H1 (cell line): Measurements from ENCODE around the gene ZDHHC17. TPM values are rescaled to one million over a fixed set of nuclear protein-coding genes. Genes with fewer than 3 reads are reported as not detected.

Experiments
- CTCF ChIA-PET: fragments of 300-600 bp; sonication (Branson Sonifier 250); formaldehyde crosslinking; loops from one replicate; lab custom pipeline; 2021; ENCODE audit not compliant: partially characterized antibody; lab: Charles Lee
- POLR2A ChIA-PET: fragments of 300-600 bp; sonication (Branson Sonifier 250); formaldehyde crosslinking; loops from one replicate; lab custom pipeline; 2021; ENCODE audit warnings: inconsistent platforms; ENCODE audit not compliant: partially characterized antibody; lab: Charles Lee
- DNase-seq, 2 experiments: peaks; one replicate each; pipeline versions ENCODE4 v3.0.0 to v3.0.0-alpha.2; 2010 to 2022; ENCODE audit warnings: low spot score in 2 of 2, low read depth in 1 of 2, mixed read lengths in 1 of 2
- FAIRE-seq: peaks from 2 replicates; lab custom pipeline; 2011; peaks lifted over from hg19 to GRCh38; lab: Jason Lieb, UNC
- H2AFZ ChIP-seq: 2 replicates; pipeline ENCODE4 v1.8.1; 2012; ENCODE audit warnings: low read length, inconsistent platforms
- H2AK5ac ChIP-seq: 2 replicates; pipeline ENCODE4 v1.6.1; 2013; ENCODE audit warnings: low read depth, low read length
- H2BK120ac ChIP-seq: replicated peaks from 2 replicates; pipeline ENCODE3; 2013; ENCODE audit warnings: low read depth, low read length, inconsistent platforms
- H2BK12ac ChIP-seq: 2 replicates; pipeline ENCODE4 v1.6.1; 2013; ENCODE audit warnings: low read depth, low read length
- H2BK15ac ChIP-seq: 2 replicates; pipeline ENCODE4 v1.6.1; 2013; ENCODE audit warnings: low read length
- H2BK20ac ChIP-seq: 2 replicates; pipeline ENCODE4 v1.6.1; 2013; ENCODE audit warnings: low read length
- H2BK5ac ChIP-seq: 2 replicates; pipeline ENCODE4 v1.6.1; 2013; ENCODE audit warnings: low read depth, low read length
- H3K14ac ChIP-seq: 2 replicates; pipeline ENCODE4 v1.6.1; 2013; ENCODE audit warnings: inconsistent platforms; ENCODE audit not compliant: insufficient read length
- H3K18ac ChIP-seq: 2 replicates; pipeline ENCODE4 v1.6.1; 2013; ENCODE audit warnings: low read length; ENCODE audit errors: extremely low read depth
- H3K23ac ChIP-seq: 2 replicates; pipeline ENCODE4 v1.6.1; 2013; ENCODE audit warnings: inconsistent platforms; ENCODE audit not compliant: insufficient read length
- H3K23me2 ChIP-seq: 2 replicates; pipeline ENCODE4 v1.6.1; 2013; ENCODE audit warnings: low read depth, low read length
- H3K27ac ChIP-seq: 2 replicates; pipeline ENCODE4 v1.6.1; 2011; ENCODE audit warnings: low read depth, low read length, inconsistent platforms
- H3K27me3 ChIP-seq, 4 experiments: replicated peaks in 1 of 4; 1 replicate in 1 of 4; 2 replicates in 3 of 4; pipeline versions ENCODE4 v1.6.1 to v1.8.1; 2011 to 2013; ENCODE audit warnings: low read length in 3 of 4, mild to moderate bottlenecking in 3 of 4, inconsistent platforms in 2 of 4, mixed read lengths in 2 of 4, moderate library complexity in 1 of 4; ENCODE audit not compliant: control insufficient read depth in 3 of 4, insufficient read depth in 3 of 4; ENCODE audit errors: extremely low read depth in 1 of 4
- H3K36me3 ChIP-seq, 4 experiments: 2 replicates each; pipeline versions ENCODE4 v1.6.1 to v1.8.1; 2011 to 2013; ENCODE audit warnings: mild to moderate bottlenecking in 4 of 4, low read length in 3 of 4, moderate library complexity in 2 of 4, control low read depth in 1 of 4, inconsistent platforms in 1 of 4; ENCODE audit not compliant: insufficient read depth in 4 of 4, control insufficient read depth in 2 of 4
- H3K4ac ChIP-seq: replicated peaks from 2 replicates; pipeline ENCODE3; 2013; ENCODE audit warnings: low read length, low read depth, mixed read lengths, inconsistent platforms; ENCODE audit not compliant: insufficient read length
- H3K4me1 ChIP-seq, 4 experiments: replicated peaks in 1 of 4; 1 replicate in 1 of 4; 2 replicates in 3 of 4; pipeline versions ENCODE4 v1.6.1 to v1.8.1; 2011 to 2013; ENCODE audit warnings: low read length in 3 of 4, inconsistent platforms in 2 of 4, mixed read lengths in 1 of 4; ENCODE audit not compliant: insufficient read depth in 4 of 4, control insufficient read depth in 3 of 4
- H3K4me2 ChIP-seq, 2 experiments: 2 replicates each; pipeline versions ENCODE4 v1.6.1 to v1.8.1; 2011 to 2013; ENCODE audit warnings: low read depth in 2 of 2, low read length in 2 of 2, control low read depth in 1 of 2, inconsistent platforms in 1 of 2, mild to moderate bottlenecking in 1 of 2; ENCODE audit not compliant: insufficient read depth in 1 of 2
- H3K4me3 ChIP-seq, 4 experiments: fragments of 200-600, 300-600 bp in 1 of 4; sonication (generic), shearing (Covaris generic), sonication (Bioruptor Twin) in 1 of 4; 2 replicates each; pipeline versions ENCODE4 v1.5.1 to v1.8.1; 2011 to 2016; ENCODE audit warnings: low read length in 4 of 4, low read depth in 3 of 4, control low read depth in 2 of 4, inconsistent platforms in 2 of 4, mild to moderate bottlenecking in 2 of 4, mixed read lengths in 1 of 4, moderate library complexity in 1 of 4; ENCODE audit not compliant: insufficient read depth in 2 of 4; ENCODE audit errors: extremely low read depth in 1 of 4
- H3K56ac ChIP-seq: replicated peaks from 2 replicates; pipeline ENCODE3; 2013; ENCODE audit warnings: low read depth, mild to moderate bottlenecking, mixed read lengths, low read length, inconsistent platforms; ENCODE audit not compliant: insufficient read length
- H3K79me1 ChIP-seq: 2 replicates; pipeline ENCODE4 v1.6.1; 2013; ENCODE audit warnings: low read depth, low read length, control low read depth
- H3K79me2 ChIP-seq, 2 experiments: 2 replicates each; pipeline versions ENCODE4 v1.6.1 to v1.8.1; 2012 to 2013; ENCODE audit warnings: low read length in 2 of 2, mild to moderate bottlenecking in 2 of 2, inconsistent platforms in 1 of 2; ENCODE audit not compliant: insufficient read depth in 2 of 2, control insufficient read depth in 1 of 2
- H3K9ac ChIP-seq, 4 experiments: replicated peaks in 1 of 4; 1 replicate in 1 of 4; 2 replicates in 3 of 4; pipeline versions ENCODE4 v1.6.1 to v1.8.1; 2011 to 2013; ENCODE audit warnings: low read depth in 3 of 4, low read length in 3 of 4, control low read depth in 2 of 4, mild to moderate bottlenecking in 2 of 4, moderate library complexity in 2 of 4, inconsistent platforms in 1 of 4; ENCODE audit errors: extremely low read depth in 1 of 4
- H3K9me3 ChIP-seq, 2 experiments: 2 replicates each; pipeline versions ENCODE4 v1.6.1 to v1.8.1; 2012 to 2013; ENCODE audit warnings: mild to moderate bottlenecking in 2 of 2, moderate library complexity in 2 of 2, control low read depth in 1 of 2, inconsistent platforms in 1 of 2, low read depth in 1 of 2, low read length in 1 of 2, mixed read lengths in 1 of 2; ENCODE audit not compliant: insufficient read depth in 2 of 2
- H4K20me1 ChIP-seq, 2 experiments: replicated peaks in 1 of 2; 2 replicates each; pipeline versions ENCODE3 to v1.8.1; 2011 to 2013; ENCODE audit warnings: inconsistent platforms in 2 of 2, low read length in 2 of 2, mild to moderate bottlenecking in 1 of 2; ENCODE audit not compliant: insufficient read depth in 2 of 2, control insufficient read depth in 1 of 2
- H4K5ac ChIP-seq: 2 replicates; pipeline ENCODE4 v1.6.1; 2013; ENCODE audit warnings: low read length, low read depth, mixed read lengths, inconsistent platforms; ENCODE audit not compliant: insufficient read length
- H4K8ac ChIP-seq: 2 replicates; pipeline ENCODE4 v1.8.0; 2013; ENCODE audit warnings: mild to moderate bottlenecking, moderate library complexity, low read length, inconsistent platforms; ENCODE audit not compliant: insufficient read depth; ENCODE audit errors: extremely low read depth
- H4K91ac ChIP-seq: replicated peaks from 2 replicates; pipeline ENCODE3; 2013; ENCODE audit warnings: low read length, mixed read lengths, inconsistent platforms; ENCODE audit not compliant: insufficient read length
- BCL11A ChIP-seq, 2 experiments: IDR thresholded peaks; one replicate each; pipeline ENCODE4 v1.6.1; 2011; ENCODE audit warnings: low read depth in 2 of 2, low read length in 2 of 2, mild to moderate bottlenecking in 2 of 2
- CREB1 ChIP-seq: IDR thresholded peaks from 2 replicates; pipeline ENCODE4 v1.6.1; 2012; ENCODE audit warnings: inconsistent platforms
- EGR1 ChIP-seq: IDR thresholded peaks from 2 replicates; pipeline ENCODE4 v1.6.1; 2011; ENCODE audit warnings: low read depth, low read length, borderline replicate concordance
- HDAC2 ChIP-seq, 2 experiments: fragments of 300-600 bp in 1 of 2; sonication (generic) in 1 of 2; IDR thresholded peaks; 2 replicates each; pipeline ENCODE4 v1.6.1; 2011 to 2012; ENCODE audit warnings: low read depth in 2 of 2, low read length in 2 of 2, mild to moderate bottlenecking in 2 of 2, moderate library complexity in 2 of 2, borderline replicate concordance in 1 of 2, inconsistent platforms in 1 of 2
- JUND ChIP-seq: IDR thresholded peaks from 2 replicates; pipeline ENCODE4 v1.6.1; 2011; ENCODE audit warnings: mild to moderate bottlenecking, improper control_type of control experiment, low read length
- KDM4A ChIP-seq: IDR thresholded peaks from one replicate; pipeline ENCODE4 v1.7.1; 2012; ENCODE audit warnings: low read depth, mild to moderate bottlenecking, moderate library complexity, low read length, inconsistent platforms; ENCODE audit not compliant: severe bottlenecking
- NRF1 ChIP-seq: IDR thresholded peaks from 2 replicates; pipeline ENCODE4 v1.6.1; 2011; ENCODE audit warnings: mild to moderate bottlenecking, low read depth, low read length, improper control_type of control experiment
- RAD21 ChIP-seq, 2 experiments: IDR thresholded peaks in 1 of 2; conservative IDR thresholded peaks in 1 of 2; 2 replicates each; pipeline ENCODE4 v1.6.1; 2011; ENCODE audit warnings: low read depth in 2 of 2, low read length in 2 of 2, improper control_type of control experiment in 1 of 2, inconsistent platforms in 1 of 2, mild to moderate bottlenecking in 1 of 2, moderate library complexity in 1 of 2
- SIX5 ChIP-seq: IDR thresholded peaks from 2 replicates; pipeline ENCODE4 v1.6.1; 2011; ENCODE audit warnings: mild to moderate bottlenecking, low read depth, low read length
- SP1 ChIP-seq: IDR thresholded peaks from 2 replicates; pipeline ENCODE4 v1.6.1; 2011; ENCODE audit warnings: low read depth, low read length
- TAF7 ChIP-seq: optimal IDR thresholded peaks from 2 replicates; pipeline ENCODE3; 2011; ENCODE audit warnings: low read depth, mild to moderate bottlenecking, inconsistent platforms, low read length, moderate library complexity, borderline replicate concordance
- WGBS, 2 experiments: shearing (Covaris generic) in 1 of 2; methylation state at CpG; one replicate each; pipeline versions ENCODE4 v1.1.6 to v1.1.7; 2013 to 2015; ENCODE audit warnings: low lambda C conversion rate in 2 of 2, mixed read lengths in 2 of 2, inconsistent platforms in 1 of 2, low coverage in 1 of 2, missing lambda C conversion rate in 1 of 2; ENCODE audit not compliant: insufficient replicate concordance in 2 of 2, insufficient coverage in 1 of 2, insufficient read length in 1 of 2; ENCODE audit errors: extremely low coverage in 1 of 2, missing lambda C conversion rate in 1 of 2; 5-methylcytosine and 5-hydroxymethylcytosine counted together
- polyA plus RNA-seq, 7 experiments: library from polyadenylated mRNA; depleted of rRNA in 3 of 7; stranded (reverse) in 5 of 7; unstranded in 2 of 7; fragments of >200 nt in 5 of 7; fragments of 200-250 nt in 2 of 7; gene quantifications; 1 replicate in 5 of 7; 2 replicates in 1 of 7; 4 replicates in 1 of 7; pipeline versions ENCODE4 v1.2.1 to v1.2.3, GENCODE V29; 2011 to 2013; ENCODE audit warnings: missing spikeins in 2 of 7, mixed read lengths in 2 of 7
- total RNA-seq: library from RNA; stranded (reverse); fragmentation: NEBNext Ultra II Directional; extraction: Animal tissue kit (Norgen Biotek cat#: 25700); gene quantifications from 2 replicates; pipeline ENCODE4 v1.2.1, GENCODE V29; 2021
- TF ChIP-seq, protein P1 (sequence below): IDR thresholded peaks from 2 replicates; pipeline ENCODE4 v1.6.1; 2011; ENCODE audit warnings: low read depth, mild to moderate bottlenecking, low read length; ENCODE audit not compliant: insufficient read depth

ZDHHC17 gene
- total and polyA plus RNA-seq, 2 of the 8 experiments (the other 6 are each of a cell fraction or from before 2014, with no cell fraction given): 27.6 to 28.9 TPM

DNA sequence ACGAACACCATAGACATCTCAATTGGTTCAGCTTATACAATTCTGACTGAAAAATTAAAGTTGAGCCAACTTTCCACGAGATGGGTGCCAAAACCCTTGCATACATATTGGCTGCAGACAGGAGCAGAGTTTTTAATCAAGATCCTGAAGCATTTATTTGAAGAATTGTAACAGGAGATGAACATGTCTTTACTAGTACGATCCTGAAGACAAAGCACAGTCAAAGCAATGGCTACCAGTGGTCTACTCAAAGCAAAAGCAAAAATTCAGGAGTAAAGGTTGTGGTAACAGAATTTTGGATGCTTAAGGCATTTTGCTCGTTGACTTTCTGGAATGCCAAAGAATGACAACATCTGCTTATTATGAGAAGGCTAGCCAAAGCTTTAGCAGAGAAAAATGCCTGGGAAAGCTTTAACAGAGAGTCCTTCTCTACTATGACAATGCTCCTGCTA lies 20.7 kb downstream of the ZDHHC17 start:
- CTCF ChIA-PET: interaction anchor here (1.7 kb wide), 1 partner anchor 13 kb away, joined by 5 read pairs; no protein-coding TSS in a partner anchor
- POLR2A ChIA-PET: no interaction called here
- H2BK5ac ChIP-seq: no peak overlapping the region
- no peak overlapping the region for H4K91ac ChIP-seq
- H3K23me2 ChIP-seq: no peaks in the 10 kb centered on the region
- H4K8ac ChIP-seq: no peak overlapping the region
- H3K27me3 ChIP-seq: no peaks in the 10 kb centered on the region
- H3K4me2 ChIP-seq: no peak overlapping the region
- no peak overlapping the region for H3K4ac ChIP-seq
- H3K14ac ChIP-seq: no peak overlapping the region
- H2BK20ac ChIP-seq: no peak overlapping the region
- no peak overlapping the region for H2AK5ac ChIP-seq
- H3K27ac ChIP-seq: no peak overlapping the region
- no peaks in the 10 kb centered on the region; the same call in 1 of the 2 replicates for H3K79me1 ChIP-seq
- no peak overlapping the region for H2BK120ac ChIP-seq
- H4K20me1 ChIP-seq: peaks cover 0 to 1% of the 10 kb centered on the region in 2 experiments
- 86% methylated on average over 4 of the region's 4 CpGs; no CpG with 5 or more reads in 1 of the 2 experiments for whole genome bisulfite sequencing, 2 experiments
- no peak overlapping the region for H2BK15ac ChIP-seq
- DNase-seq: no peak
- TF ChIP-seq TAF7 (no peak), KDM4A (no peak), EGR1 (no peak), CREB1 (no peak), RAD21 (IDR thresholded peaks at IDR 0.05 in 1 of 2, conservative IDR thresholded peaks at IDR 0.05 in 1 of 2; ENCODE audit: low read depth in 2 of 2, low read length in 2 of 2) (no peak), SP1 (no peak), SIX5 (no peak), NRF1 (no peak), JUND (no peak), BCL11A (IDR thresholded peaks at IDR 0.05; ENCODE audit: low read depth in 2 of 2, low read length in 2 of 2) (no peak), HDAC2 (IDR thresholded peaks at IDR 0.05; ENCODE audit: borderline replicate concordance in 1 of 2, low read depth in 2 of 2, low read length in 2 of 2) (no peak)
- TF ChIP-seq, protein P1, sequence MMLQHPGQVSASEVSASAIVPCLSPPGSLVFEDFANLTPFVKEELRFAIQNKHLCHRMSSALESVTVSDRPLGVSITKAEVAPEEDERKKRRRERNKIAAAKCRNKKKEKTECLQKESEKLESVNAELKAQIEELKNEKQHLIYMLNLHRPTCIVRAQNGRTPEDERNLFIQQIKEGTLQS: no peak
- H3K23ac ChIP-seq: no peak overlapping the region
- peaks cover 2 to 87% of the 10 kb centered on the region in 2 experiments; a peak in 3 of 4 replicates for H3K79me2 ChIP-seq
- H2BK12ac ChIP-seq: no peak overlapping the region
- H2AFZ ChIP-seq: no peak overlapping the region
- H3K18ac ChIP-seq: no peak overlapping the region
- H3K9me3 ChIP-seq: no peaks in the 10 kb centered on the region; a peak in 1 of 4 replicates
- no peak for FAIRE-seq
- H3K36me3 ChIP-seq: no peaks in the 10 kb centered on the region; a peak in 1 of 8 replicates
- no peak overlapping the region for H3K56ac ChIP-seq
- peaks cover 0 to 11% (median 6%) of the 10 kb centered on the region in 4 experiments; a peak in 4 of 7 replicates for H3K4me1 ChIP-seq
- no peak overlapping the region for H3K9ac ChIP-seq
- H3K4me3 ChIP-seq: no peak overlapping the region
- no peak overlapping the region for H4K5ac ChIP-seq
